Measurements from ENCODE around the gene MPDZ. TPM values are rescaled to one million over a fixed set of nuclear protein-coding genes. Genes with fewer than 3 reads are reported as not detected.

Gene MPDZ
- total RNA-seq, 4 donors from 2014 or later = 5.4 to 11.4 (median 10.2) TPM

DNA sequence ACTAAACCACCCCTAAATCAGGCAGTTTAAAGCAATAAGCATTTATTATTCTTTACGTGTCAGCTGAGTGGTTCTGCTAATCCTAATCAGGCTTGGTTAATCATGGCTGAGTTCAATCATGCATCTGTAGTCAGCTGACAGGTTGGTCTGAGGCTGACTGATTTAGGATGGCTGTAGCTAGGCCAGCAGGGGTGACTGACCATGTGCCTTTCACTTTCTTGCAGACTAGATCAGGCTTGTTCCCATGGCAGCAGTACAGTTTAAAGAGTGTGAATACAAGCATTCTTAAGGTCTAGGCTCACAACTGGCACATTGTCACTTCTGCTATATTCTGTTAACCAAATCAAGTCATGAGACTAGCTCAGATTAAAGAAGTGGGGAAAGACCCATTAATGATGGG lies 16.1 kb upstream of the MPDZ start:
- intact Hi-C loops (cut with DNase I; ENCODE audit: low total_unique reads) = no loop called here
- TF ChIP-seq POLR2A (IDR thresholded peaks at IDR 0.05) = no peak
- TF ChIP-seq, protein P1, sequence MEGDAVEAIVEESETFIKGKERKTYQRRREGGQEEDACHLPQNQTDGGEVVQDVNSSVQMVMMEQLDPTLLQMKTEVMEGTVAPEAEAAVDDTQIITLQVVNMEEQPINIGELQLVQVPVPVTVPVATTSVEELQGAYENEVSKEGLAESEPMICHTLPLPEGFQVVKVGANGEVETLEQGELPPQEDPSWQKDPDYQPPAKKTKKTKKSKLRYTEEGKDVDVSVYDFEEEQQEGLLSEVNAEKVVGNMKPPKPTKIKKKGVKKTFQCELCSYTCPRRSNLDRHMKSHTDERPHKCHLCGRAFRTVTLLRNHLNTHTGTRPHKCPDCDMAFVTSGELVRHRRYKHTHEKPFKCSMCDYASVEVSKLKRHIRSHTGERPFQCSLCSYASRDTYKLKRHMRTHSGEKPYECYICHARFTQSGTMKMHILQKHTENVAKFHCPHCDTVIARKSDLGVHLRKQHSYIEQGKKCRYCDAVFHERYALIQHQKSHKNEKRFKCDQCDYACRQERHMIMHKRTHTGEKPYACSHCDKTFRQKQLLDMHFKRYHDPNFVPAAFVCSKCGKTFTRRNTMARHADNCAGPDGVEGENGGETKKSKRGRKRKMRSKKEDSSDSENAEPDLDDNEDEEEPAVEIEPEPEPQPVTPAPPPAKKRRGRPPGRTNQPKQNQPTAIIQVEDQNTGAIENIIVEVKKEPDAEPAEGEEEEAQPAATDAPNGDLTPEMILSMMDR (IDR thresholded peaks at IDR 0.05) = no peak
- no peak overlapping the region for H3K4me3 ChIP-seq (ENCODE audit: low read depth, poor library complexity, severe bottlenecking)
- DNase-seq (ENCODE audit: low spot score in 2 of 2) = no peak
- WGBS, 2 donors = 74 to 94% methylated on average over 1 of the region's 1 CpG

DNA sequence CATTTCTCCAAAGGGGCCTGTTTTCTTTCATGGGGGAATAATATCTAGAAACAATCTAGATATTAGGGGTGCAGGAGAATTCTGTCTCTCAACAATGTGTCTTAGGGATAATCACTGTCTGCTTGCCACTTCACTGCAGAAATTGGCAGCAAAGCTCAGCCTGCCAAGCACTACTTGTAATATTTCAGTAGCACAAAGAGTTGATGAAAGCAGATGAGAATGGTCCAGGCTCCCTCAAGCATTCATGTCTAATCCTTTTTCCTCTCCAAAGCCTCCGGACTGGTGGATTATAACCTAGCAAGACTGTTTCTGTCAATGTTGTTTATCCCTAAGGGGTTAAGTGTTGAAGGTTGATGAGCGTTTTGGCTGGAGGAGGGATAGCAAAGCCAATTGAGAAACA lies 13.3 kb upstream of the MPDZ start:
- H3K4me3 ChIP-seq (ENCODE audit: low read depth, poor library complexity, severe bottlenecking) = no peak overlapping the region
- WGBS, 2 donors = 35 to 51% methylated on average over 2 of the region's 2 CpGs
- TF ChIP-seq, protein P1 (IDR thresholded peaks at IDR 0.05) = no peak
- no peak for TF ChIP-seq POLR2A (IDR thresholded peaks at IDR 0.05)
- intact Hi-C loops (cut with DNase I; ENCODE audit: low total_unique reads) = no loop called here
- no peak for DNase-seq (ENCODE audit: low spot score in 2 of 2)

DNA sequence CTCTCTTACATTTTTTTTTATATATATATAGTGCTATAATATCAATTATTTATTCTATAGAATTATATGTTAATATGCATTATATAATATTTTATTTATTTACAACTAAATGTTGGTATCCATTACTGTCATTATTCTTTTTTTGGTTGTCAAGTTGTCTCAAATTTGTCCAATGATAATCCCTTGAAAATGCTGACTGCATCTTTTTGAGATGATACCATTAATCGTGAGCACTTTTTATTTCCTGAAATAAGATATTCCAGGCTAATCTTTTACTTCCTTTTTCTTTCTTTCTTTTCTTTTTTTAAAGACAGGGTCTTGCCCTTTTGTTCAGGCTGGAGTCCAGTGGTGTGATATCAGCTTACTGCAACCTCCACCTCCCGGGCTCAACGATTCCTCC lies 12.7 kb upstream of the MPDZ start:
- no peak overlapping the region for H3K4me3 ChIP-seq (ENCODE audit: low read depth, poor library complexity, severe bottlenecking)
- DNase-seq (ENCODE audit: low spot score in 2 of 2) = no peak
- TF ChIP-seq, protein P1 (IDR thresholded peaks at IDR 0.05) = no peak
- no peak for TF ChIP-seq POLR2A (IDR thresholded peaks at IDR 0.05)
- intact Hi-C loops (cut with DNase I; ENCODE audit: low total_unique reads) = no loop called here
- WGBS, 2 donors = 90 to 91% methylated on average over 3 of the region's 3 CpGs

DNA sequence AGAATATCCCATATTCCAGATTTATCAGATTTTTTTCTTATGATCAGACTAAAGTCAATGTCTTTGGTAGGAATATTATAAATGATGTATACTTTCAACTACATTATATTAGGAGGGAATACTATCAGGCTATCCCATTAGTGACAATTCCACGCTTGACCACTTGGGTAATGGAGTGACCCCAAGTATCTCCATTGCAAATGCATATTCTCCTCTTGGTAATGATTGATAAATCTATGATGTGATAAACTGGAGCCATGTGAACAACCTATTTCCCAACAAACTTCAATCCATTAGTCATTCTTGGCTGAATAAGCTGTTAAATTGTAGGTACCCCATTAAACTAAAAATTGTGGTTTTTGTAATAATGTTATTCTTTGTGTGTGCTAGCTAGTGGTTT lies 12.2 kb upstream of the MPDZ start:
- no peak for DNase-seq (ENCODE audit: low spot score in 2 of 2)
- 88 to 90% methylated on average over 1 of the region's 1 CpG for WGBS, 2 donors
- H3K4me3 ChIP-seq (ENCODE audit: low read depth, poor library complexity, severe bottlenecking) = no peak overlapping the region
- intact Hi-C loops (cut with DNase I; ENCODE audit: low total_unique reads) = no loop called here
- TF ChIP-seq, protein P1 (IDR thresholded peaks at IDR 0.05) = no peak
- TF ChIP-seq POLR2A (IDR thresholded peaks at IDR 0.05) = no peak

DNA sequence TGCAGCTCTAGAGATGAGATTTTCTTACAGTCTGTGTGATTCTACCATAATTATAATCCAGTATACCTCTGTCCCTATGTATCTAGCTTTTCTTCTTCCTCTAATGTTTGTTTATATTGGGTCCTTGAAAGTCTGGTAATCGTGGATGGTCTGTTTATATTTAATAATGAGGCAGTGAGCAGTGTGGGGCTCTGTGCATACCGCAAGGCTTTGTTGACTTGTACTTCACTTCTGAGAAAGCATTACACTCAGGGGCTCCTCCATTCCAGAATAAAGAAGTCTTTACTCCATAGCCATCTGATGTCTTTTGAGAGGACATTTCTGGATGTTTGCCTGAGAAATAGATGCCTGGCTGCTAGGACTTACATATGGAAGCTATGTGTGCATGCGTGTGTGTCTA lies 4.5 kb upstream of the MPDZ start:
- DNase-seq (ENCODE audit: low spot score in 2 of 2) = no peak
- TF ChIP-seq, protein P1 (IDR thresholded peaks at IDR 0.05) = no peak
- no peak for TF ChIP-seq POLR2A (IDR thresholded peaks at IDR 0.05)
- no peak overlapping the region for H3K4me3 ChIP-seq (ENCODE audit: low read depth, poor library complexity, severe bottlenecking)
- intact Hi-C loops (cut with DNase I; ENCODE audit: low total_unique reads) = no loop called here
- 79 to 83% methylated on average over 3 of the region's 3 CpGs for WGBS, 2 donors

DNA sequence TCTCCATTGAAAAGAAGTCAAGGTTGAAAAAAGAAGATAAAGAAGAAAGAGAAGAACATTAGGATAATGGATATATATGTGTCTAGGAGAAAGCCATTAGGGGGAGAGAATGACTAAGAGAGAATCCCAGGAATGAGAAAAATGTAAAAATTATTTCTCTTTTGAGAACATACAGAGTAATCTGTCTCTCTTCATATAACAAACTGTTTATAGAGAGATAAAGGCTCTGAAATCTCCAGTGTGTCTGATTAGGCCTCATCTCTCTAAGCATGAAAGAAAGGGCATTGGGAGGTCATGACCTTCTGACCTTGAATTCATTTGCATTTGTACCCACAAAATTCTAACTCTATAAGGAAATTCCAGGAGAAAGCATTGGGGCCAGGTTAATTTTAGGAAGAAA lies 3.5 kb upstream of the MPDZ start:
- H3K4me3 ChIP-seq (ENCODE audit: low read depth, poor library complexity, severe bottlenecking) = no peak overlapping the region
- TF ChIP-seq, protein P1 (IDR thresholded peaks at IDR 0.05) = no peak
- TF ChIP-seq POLR2A (IDR thresholded peaks at IDR 0.05) = no peak
- no peak for DNase-seq (ENCODE audit: low spot score in 2 of 2)
- intact Hi-C loops (cut with DNase I; ENCODE audit: low total_unique reads) = no loop called here
